NCI-H1417 (cell line): ENCODE results near the gene PHLDA3.

ENCODE experiments used
- DNase-seq, 3 experiments: peaks; one replicate each; lab custom pipeline; 2025; lab: John Stamatoyannopoulos, UW

PHLDA3 gene

DNA sequence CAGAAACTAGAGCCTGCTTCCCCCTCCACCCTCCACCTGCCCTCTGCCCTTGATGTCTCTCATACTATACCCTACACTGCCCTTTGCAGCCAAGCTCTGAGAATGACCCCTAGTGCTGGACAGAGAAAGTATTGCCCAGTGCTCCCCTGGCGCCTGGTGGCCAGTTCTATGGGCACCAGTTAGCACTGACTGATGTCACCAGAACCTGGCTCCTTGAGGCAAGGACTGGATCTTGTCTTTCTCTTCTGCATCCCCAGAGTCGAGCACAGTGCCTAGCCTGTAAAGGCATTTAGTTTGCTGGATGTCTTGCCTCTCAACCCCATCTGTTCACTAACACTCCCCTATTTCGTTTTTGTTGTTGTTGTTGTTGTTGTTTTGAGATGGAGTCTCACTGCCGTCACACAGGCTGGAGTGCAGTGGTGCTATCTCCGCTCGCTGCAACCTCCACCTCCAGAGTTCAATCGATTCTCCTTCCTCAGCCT is 5.9 kb downstream of the PHLDA3 start:
- DNase-seq, result no peak

DNA sequence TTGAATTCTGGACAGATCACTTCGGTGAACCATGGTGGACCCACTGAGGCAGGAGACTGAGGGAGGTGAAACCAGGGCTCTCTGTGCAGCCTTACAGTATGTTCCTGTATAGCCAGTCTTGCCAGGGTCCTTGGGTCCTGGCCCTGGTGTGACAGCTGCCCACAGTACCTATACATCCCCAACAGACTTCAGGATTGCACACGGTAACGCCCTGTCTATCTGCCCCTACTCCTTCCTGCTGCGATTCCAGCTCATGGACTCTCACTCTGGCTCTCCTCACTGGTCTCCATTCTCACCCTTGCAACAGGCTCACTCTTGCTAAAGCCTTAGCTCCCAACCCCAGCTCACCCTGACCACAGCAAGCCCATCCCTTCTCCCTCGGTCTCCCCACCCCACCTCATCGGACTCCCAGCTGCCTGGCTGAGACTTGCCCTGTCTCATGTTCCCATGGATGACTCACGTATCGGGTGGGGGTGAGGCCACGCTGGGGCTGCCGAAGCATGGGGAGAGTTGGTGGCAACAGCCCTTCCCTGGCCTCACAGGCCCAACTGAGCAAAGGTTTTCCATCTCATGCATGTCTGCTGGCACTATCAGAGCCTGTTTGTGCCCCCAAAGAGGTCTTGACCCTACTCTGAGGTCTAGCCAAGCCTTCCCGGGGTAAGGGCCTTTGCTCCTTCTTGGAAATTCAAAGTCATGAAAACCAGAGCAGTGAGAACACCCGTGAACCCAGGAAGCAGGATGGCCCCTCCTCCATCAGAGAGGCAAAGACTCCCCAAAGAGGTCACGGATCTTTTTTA is 7.1 kb downstream of the PHLDA3 start:
- DNase-seq, result no peak

DNA sequence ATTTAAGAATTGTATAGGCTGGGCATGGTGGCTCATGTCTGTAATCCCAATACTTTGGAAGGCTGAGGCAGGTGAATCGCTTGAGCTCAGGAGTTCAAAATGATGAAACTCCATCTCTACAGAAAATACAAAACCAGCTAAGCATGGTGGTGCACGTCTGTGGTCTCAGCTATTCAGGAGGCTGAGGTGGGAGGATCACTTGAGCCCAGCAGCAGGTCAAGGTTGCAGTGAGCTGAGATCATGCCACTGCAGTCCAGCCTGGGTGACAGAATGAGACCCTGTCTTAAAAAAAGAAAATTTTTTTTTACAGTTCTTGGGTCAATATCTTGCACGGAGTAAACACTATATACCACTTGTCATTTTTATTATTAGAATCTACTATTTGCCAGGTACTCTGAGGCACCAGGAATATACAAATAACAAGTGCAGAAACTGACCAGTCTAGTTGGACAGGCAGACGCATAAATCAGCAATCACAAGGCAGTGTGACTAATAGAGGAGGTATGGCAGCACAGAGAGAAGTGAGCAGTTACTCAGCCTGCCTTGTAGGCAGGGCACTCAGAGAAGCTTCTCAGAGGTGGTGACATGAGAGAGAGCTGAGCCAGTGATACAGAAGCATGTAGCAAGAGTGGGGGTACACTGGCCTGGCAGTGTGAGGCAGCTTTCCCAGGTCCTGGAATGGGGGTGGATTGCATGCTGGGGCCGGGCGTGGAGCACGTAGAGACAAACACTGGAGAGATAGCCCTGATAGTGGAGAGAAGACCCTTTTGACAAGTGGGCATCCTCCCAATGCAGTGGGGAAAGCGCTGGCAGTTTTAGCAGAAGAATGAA is 8.0 kb downstream of the PHLDA3 start:
- DNase-seq, result peak in 1 of 3 experiments; percentile 24

DNA sequence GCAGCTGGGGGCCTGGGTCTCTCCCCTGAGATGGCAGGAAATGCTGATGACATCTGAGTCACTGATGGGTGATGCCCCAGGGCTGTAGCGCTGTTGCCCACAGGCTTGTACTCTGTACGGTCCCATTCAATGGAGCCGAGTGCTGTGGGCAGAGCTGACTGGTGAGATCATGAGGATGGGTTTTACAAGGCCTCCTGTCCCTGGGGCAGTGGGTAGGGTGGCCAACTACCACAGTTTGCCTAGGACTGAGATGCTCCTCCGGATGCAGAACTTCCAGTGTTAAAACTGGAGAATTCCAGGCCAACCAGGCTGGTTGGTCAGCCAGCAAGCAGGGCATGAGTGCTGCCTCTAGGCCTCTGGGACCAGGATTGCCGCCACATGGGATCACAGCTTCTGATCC is 9.2 kb downstream of the PHLDA3 start:
- DNase-seq, result no peak

DNA sequence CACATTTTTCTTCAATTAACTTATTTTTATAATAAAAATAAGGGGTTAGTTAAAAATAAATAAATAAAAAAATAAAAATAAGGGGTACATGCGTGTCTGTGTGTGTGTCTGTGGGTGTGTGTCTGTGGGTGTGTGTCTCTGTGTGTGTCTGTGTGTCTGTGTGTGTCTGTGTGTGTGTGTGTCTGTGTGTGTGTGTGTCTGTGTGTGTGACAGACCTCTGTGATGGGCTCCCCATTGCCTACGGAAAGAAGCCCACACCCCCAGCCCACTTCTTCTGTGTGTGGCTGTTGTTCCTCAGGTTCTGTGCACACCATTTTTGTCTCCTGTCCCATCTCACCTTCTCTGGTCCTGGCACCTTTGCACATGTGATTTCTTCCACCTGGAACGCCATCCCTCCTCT is 9.9 kb downstream of the PHLDA3 start:
- no peak for DNase-seq

DNA sequence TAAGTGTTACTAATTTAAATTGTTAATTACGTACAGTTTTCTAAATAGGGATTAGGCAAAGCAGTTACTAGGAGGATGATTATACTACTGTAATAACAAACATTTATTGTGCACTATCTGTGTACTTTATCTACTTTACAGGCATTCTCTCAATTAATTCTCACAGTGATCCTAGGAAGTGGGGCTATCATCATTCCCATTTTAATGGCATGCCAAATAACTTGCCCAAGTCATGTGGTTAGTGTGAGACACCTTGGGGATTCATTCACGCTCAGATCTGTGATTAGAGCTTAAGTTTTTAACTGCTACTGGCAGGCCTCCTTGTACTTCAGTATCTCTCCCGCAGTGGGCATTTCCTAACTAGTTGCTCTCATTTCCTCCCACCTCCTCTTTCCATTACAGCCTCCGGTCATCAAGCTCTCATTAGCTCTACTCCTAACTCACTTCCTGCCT is 11.5 kb downstream of the PHLDA3 start:
- no peak for DNase-seq

DNA sequence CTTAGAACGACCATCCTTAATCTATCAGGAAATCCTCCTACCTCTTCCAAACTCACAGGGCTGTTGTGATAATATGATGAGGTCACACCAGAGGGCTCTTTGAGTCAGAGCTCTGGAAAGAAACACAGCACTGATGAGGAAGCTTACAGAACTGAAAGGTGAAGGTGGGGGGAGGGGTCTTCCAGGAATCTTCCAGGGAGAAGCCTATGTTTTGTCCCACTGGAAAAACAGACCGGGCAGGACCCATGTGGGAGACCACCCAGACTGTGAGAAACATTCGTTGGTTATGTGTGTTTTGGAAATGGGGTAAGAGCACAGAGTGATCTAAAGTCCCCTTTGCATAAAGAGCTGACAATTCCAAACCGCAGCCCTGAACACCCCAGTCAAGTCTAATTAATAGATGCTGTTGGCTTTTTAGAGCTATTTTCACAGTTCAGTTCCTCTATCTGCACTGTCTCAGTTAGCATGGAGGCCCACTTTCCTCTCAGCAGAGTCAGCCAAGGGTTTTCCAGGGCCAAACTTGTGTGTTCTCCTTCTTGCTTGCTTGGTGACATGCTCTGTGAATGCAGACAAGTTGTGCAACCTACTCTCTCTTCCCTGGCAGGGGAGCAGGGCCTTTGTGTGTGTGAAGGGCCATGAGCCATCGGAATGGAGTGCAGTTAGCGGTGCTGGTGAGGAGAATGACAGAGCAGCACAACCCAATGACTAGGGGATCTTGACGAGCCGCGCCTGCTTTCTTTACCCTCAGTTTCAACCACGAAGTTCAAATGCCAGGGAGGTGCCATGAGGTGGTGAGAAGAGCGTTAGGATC is 12.3 kb downstream of the PHLDA3 start:
- DNase-seq, result no peak

DNA sequence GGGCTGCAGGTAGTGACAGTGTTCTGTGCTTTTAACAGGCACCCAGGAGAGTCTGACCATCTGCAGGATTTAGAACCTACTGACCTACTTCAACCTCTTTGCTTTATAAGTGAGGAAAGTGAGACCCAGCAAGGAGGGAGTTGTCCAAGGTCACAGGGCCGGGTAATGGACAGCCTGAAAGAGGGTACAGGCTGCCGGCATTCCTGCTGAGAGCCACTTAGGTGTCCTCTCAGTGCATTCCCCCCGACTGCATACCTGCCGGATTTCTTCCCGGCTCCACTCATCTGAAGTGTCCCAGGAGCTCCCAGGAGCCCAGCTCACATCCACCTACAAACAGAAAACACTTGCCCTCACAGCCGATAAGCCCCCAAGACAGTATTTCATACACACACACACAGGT is 13.9 kb downstream of the PHLDA3 start:
- DNase-seq, result no peak

DNA sequence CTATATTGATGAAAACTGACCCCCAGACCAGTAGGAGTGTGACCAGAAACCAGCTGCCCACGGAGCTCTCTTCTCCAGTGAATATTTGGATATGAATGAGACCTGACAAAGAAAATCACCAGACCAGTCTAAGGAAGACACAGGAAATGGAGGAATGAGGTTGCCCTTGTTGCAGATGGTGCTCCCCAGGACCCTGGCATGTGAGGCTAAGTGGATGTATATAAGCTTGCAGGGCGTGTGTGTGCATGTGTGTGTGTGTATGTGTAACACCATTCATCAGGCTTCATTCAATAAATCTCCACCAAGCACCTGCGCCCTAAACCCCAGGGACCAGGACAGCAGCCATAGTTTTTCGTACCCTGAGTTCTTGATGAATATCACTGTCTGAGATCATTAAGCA is 14.4 kb downstream of the PHLDA3 start:
- DNase-seq, result no peak

DNA sequence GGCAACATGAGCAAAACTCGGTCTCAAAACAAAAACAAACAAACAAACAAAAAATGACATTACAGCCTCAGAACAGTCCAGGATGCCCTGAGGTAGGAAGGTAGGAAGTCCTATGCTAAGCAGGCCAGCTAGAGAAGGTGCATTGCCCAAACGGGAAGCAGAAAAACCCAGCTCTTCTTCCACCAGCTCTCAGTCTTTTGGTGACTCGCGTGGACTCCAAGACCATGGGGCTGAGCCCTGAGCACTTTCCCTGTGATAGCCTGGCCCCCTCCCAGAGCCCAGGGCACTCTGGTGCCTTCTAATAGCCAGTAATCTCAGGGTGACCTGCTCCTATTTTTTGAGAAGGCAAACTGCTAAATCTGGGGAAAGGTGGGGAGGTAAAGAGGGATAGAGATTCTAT is 16.1 kb downstream of the PHLDA3 start:
- no peak for DNase-seq

DNA sequence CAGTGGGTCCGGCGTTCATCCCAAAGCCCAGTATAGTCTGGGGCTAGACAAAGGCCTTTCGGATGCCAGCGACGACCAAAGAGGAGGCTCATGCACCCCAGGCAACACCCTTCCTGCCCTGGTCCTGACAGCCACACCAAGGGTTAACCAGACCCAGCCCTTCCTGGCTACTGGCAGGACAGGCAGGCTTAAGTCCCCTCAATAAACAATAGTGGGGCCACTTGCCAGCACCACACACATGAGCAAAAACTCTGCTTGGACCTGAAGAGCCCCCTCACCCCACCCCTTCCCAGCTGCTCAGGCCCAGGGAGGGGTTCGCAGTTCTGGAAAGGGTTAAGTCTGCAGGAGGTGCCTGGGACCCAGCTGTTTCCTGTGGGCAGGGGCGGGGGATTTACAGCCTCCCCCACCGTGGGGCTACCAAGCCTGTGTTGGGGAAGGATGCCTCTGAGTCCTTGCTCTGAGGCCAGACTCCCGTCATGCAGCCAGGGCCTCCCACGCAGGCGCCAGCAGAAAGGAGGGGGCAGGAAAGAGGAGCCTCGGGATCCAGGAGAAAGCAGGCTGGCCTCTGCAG is 18.2 kb downstream of the PHLDA3 start:
- peak in 1 of 3 experiments; percentile 12 for DNase-seq

DNA sequence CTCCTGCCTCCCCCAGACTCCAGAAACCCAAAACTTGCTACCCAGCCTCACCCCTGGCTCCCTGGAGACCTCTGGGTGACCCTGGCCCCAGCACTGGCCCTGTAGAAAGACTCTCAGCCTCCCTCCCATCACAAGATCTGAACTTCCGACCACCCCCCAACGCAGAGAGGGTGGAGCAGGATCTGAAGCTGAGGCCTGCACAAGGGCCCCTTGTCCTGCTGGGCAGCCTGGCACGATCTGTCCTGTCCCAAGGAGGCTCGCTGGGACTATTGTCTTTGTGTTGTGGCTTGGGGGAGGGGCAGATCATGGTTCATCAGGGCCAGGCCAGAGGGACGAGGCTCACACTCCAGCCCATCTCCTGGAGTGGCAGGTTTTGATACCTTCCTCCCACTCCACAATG is 20.0 kb downstream of the PHLDA3 start:
- DNase-seq, result no peak

DNA sequence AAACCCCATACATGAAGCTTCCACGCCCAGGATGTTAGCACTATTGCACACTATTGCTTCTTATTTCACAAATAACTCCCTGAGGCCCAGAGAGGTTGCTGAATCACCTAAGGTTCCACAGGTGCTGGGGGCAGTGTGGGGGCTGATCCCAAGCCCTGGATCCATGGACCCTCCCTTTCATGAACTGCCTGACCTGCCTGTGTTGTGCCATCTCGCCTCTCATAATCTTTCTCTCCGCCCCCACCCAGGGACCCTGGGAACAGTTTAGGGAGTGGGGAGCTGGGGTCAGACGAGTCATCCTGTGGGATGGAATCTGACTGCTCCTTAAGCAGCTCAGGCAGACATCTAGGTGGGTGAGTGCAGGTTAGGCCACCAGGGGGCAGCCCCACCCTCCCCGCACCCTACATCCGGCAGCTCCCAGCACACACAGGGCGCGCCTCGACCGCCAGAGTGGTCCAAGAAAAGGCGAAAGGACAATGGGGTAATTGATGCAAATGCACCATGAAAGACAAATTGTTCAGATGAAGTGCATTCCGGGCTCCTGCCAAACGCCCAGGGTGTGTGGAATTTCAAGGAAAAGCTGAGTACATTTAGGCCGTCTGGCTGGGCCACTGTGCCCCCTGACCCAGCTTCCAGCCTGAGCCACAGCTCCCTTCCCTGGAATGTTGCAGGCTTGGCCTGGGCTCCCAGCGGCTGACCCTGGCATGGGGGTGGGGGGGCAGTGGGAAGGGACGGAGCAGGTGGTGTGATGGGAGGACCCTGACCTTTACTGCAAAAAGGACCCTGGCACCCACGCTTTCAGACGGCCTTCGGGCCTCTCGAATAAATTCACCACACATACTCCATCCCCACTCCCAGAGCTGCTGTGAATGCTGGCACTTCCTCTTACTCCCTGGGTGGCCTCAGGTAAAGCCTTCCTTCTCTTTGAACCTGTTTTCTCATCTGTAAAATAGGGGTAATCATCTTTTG is 20.8 kb downstream of the PHLDA3 start:
- peak; percentile 2 to 74 (median 44) for DNase-seq

DNA sequence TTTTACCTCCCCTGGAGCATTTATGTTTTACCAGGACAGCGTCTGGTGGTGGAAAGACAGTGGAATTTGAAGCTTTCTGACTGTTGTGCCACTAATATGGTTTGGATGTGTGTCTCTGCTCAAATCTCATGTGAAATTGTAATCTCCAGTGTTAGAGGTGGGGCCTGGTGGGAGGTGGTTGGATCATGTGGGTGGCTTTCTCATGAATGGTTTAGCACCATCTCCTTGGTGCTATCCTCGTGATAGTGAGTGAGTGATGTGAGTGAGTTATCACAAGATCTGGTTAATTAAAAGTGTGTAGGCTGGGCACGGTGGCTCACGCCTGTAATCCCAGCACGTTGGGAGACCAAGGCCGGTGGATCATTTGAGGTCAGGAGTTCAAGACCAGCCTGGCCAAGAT is 23.7 kb downstream of the PHLDA3 start:
- DNase-seq, result no peak

DNA sequence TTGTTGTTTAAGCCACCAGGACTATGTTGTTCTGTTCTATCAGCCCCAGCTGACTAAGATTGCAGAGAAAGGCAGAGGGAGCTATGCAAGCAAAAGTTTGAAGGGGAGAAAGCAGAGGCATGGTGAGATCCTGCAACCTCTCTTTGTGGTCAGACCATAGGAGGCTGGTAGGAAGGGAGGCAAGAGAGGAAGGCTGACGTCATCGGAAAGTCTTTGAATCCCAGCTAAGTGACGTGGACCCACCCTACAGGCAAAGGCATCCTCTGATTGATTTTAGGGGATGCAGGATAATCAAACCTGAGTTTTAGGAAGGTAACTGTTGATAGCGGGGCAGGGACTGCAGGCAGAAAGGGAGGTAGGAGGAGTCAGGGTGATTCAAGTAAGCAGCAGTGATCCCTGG is 24.2 kb downstream of the PHLDA3 start:
- DNase-seq, result no peak

DNA sequence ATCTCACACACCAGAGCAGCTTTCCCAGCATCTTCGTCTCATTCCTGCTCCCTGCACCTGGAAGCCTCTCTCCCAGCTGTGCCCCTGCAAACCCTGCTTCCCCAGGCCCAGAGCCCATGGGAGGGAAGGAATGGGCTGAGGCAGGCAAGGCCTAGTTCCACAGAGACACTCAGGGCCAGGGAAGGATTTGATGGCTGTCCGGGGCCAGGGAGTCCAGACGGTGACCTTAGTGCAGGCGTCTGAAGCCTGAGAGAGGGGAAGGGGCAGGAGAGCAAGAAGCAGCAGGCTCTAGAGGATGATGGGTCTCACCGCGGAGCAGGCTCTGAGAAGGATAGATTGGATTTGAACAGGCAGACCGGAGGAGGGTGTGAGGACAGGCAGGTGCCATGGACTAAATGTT is 25.2 kb downstream of the PHLDA3 start:
- no peak for DNase-seq

DNA sequence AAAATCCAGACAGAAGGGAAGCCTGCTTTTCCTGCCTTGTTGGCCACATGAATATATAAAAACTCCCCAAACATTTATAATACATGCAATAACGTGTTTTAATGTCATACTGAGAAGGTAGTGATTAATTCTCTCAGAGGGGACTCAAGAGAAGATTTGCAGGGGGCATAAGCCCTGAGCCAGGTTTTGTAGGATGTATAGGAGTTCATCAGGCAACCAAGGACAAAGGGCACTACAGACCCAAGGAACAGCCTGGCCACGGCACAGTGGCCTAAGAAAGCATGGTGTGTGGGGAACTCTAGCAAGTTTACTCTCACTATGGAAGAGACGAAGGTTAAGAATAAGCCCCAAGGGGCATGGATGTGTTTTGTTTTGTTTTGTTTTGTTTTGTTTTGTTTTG is 32.0 kb downstream of the PHLDA3 start:
- no peak for DNase-seq

DNA sequence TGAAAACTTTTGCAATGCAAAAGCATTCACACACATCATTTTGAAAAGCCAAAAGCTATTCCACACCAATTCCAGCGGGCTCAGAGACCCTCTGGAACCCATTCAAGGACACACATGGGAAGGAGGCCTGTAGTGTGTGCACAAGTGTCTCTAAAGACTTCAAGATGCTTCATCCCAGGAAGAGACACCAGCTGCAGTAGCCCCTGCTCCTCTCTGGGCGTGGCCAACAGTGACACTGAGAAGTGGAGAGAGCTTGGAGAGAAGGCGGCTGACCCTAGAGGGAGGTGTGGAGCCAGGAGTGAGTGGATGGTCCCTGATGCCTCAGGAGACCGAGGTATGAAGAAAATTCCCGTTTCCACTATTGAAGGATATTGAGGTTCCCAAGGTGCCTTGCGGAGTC is 32.6 kb downstream of the PHLDA3 start:
- peak in 1 of 3 experiments; percentile 25 for DNase-seq

DNA sequence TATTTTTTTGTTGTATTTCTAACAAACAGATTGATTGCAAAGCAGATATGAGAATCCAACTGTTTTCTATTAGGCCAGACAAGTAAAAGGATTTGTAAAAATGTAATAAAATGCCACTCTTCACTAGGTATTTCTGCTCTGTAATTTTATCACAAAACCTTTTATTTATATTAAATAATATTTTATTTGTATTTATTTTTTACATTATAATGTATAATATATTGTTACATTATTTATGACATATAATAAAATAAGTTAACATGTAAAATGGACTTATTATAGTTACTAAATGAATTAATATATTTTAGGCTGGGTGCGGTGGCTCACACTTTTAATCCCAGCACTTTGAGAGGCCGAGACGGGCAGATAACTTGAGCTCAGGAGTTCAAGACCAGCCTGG is 34.7 kb downstream of the PHLDA3 start:
- DNase-seq, result no peak

DNA sequence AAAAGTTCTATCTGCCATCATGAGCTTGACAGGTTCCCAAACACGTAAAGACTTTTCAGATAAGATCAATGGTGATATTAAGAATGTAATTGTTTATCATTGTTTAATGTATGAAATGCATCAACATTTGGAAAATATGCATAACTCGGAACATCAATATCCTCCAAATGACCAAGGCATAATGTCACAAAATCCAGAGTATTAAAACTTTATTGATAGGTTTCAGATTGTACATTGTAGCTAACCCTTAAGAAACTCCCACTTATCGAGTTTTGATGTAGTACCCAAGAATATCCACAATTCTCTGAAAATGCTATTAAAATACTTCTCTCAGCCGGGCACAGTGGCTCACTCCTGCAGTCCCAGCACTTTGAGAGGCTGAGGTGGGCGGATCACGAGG is 35.4 kb downstream of the PHLDA3 start:
- no peak for DNase-seq

DNA sequence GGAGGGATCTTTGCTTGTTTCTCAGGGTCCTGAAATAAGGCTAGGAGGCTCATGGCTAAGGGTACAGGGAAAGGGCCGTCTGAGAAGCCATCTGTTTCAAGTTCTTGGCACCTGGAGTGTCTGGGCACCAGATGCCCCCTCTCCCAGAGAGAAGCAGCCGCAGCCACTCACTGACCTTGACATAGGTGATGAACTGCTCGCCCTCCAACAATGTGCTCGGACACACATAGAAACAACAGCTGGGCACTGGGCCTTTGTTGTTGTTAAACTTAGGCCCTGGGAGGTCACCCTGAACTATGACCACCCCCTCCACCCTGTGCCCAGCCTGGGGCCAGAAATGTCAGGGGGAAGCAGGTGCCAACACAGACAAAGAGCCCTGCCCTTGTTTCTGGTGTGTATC is 38.2 kb downstream of the PHLDA3 start:
- DNase-seq, result no peak
